ENCODE results near the gene SLC2A13.
"Not testable (repeated sequence)": the region's sequence is repeated elsewhere in the genome, so short reads cannot be mapped to it uniquely, and the experiment has no call there.

SLC2A13 gene

DNA sequence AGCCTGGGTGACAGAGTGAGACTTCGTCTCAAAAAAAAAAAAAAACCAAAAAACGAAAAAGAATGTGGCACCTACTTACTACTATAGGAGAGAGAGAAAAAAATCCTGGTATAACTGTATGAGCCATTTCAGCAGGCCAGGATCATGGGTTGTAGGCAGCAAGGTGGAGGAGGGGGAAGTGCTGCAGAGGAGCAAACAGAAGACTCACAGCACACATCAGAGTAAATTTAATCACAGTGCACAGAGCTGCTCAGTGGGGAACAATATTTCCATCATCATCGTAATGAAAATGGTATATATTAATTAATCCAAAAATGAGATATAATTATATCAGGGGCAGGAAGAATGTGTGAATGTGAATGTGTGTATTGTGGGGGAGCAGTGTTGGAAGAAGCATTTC is 175.8 kb downstream of the SLC2A13 start:
- TF ChIP-seq, protein P1, sequence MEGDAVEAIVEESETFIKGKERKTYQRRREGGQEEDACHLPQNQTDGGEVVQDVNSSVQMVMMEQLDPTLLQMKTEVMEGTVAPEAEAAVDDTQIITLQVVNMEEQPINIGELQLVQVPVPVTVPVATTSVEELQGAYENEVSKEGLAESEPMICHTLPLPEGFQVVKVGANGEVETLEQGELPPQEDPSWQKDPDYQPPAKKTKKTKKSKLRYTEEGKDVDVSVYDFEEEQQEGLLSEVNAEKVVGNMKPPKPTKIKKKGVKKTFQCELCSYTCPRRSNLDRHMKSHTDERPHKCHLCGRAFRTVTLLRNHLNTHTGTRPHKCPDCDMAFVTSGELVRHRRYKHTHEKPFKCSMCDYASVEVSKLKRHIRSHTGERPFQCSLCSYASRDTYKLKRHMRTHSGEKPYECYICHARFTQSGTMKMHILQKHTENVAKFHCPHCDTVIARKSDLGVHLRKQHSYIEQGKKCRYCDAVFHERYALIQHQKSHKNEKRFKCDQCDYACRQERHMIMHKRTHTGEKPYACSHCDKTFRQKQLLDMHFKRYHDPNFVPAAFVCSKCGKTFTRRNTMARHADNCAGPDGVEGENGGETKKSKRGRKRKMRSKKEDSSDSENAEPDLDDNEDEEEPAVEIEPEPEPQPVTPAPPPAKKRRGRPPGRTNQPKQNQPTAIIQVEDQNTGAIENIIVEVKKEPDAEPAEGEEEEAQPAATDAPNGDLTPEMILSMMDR (IDR thresholded peaks at IDR 0.05; ENCODE audit: insufficient read depth, low read depth, low read length, missing control alignments), result no peak
- no peak overlapping the region for H3K4me3 ChIP-seq (ENCODE audit: low read depth, low read length)
- DNase-seq (ENCODE audit: low read depth), result no peak

DNA sequence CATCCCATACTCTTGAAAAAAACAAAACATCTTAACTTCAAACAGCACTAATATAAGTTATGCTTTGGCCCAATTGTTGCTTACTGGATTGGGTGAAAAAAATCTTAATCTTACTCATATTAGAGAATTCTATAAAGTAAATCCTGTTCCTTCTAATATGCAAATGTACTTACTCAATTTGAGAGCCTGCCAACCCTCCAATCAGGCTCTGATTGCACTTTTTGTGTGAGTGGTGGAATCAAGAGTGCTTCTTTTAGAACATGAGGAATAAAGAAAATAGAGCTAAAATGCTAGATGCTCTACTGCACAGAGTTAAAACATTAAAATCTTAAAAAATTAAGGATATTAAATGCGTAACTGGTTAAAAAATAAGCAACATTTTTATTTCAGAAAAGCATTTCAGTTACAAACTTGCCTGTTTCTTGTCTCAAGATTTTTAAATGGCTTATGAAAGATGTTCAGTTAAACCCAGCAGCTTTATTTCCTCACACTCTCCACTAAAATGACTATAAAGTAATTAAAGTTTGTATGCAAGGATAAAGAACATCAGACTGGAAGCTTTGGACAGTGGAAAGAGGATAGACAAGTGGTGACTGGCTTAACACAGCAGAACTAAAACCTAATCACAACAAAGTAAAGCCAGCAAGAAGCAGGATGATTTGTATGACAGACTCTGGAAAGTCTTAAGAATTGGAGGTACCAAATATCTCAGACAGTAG is 177.5 kb downstream of the SLC2A13 start:
- TF ChIP-seq, protein P1 (IDR thresholded peaks at IDR 0.05; ENCODE audit: insufficient read depth, low read depth, low read length, missing control alignments), result no peak
- H3K4me3 ChIP-seq (ENCODE audit: low read depth, low read length), result no peak overlapping the region
- no peak for DNase-seq (ENCODE audit: low read depth)

DNA sequence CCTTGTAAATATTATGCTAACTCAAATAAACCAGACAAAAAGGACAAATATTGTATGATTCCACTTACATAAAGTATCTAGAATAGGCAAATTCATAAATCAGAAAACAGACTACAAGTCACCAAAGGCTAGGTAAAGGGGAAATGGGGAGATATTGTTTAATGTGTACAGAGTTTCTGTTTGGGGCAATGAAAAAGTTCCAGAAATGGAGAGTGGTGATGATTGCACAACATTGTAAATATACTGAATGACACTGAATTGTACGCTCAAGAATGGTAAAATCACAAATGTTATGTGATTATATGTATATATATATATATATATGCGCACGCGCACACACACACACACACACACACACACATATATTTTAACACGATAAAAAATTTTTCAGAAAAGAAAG is 182.5 kb downstream of the SLC2A13 start:
- TF ChIP-seq, protein P1 (IDR thresholded peaks at IDR 0.05; ENCODE audit: insufficient read depth, low read depth, low read length, missing control alignments), result no peak
- no peak for DNase-seq (ENCODE audit: low read depth)
- H3K4me3 ChIP-seq (ENCODE audit: low read depth, low read length), result no peak overlapping the region

DNA sequence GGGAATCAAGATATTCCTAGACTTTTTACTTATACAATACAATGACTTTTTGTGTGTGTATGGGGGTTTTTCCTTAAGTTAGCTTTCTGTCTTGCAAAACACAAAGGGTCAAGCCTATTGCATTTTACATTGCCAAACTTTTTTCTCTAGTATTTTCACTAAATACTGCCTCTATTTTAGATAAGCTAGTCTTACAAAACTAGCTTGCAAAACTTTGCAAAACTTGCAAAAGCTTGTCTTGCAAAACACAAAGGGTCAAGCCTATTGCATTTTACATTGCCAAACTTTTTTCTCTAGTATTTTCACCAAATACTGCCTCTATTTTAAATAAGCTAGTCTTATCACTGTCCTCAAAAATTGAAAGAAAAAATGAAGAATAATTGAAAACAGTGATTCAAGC is 183.3 kb downstream of the SLC2A13 start:
- DNase-seq (ENCODE audit: low read depth), result not testable (repeated sequence)

DNA sequence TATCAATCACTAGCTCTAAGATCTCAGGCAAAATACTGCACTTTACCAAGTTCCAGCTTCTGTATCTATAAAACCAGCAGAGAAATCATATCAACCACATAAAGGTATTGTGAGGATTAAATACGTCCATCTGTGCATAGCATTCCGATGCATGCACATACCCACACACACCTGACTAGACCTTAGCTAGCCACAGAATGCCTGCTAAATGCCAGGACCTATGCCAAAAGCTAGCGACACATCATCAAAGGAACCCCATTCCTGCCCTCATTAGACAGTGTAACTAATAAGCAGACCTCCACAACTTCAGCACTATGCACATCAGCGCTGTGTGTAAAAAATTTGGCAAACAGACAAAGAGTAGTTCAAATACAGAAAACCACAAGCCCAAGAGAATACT is 185.2 kb downstream of the SLC2A13 start:
- no peak for DNase-seq (ENCODE audit: low read depth)
- no peak overlapping the region for H3K4me3 ChIP-seq (ENCODE audit: low read depth, low read length)
- TF ChIP-seq, protein P1 (IDR thresholded peaks at IDR 0.05; ENCODE audit: insufficient read depth, low read depth, low read length, missing control alignments), result no peak

More for the DNA sequence above, 183.3 kb downstream of the SLC2A13 start:
- not testable (repeated sequence) for H3K4me3 ChIP-seq (ENCODE audit: low read depth, low read length)

DNA sequence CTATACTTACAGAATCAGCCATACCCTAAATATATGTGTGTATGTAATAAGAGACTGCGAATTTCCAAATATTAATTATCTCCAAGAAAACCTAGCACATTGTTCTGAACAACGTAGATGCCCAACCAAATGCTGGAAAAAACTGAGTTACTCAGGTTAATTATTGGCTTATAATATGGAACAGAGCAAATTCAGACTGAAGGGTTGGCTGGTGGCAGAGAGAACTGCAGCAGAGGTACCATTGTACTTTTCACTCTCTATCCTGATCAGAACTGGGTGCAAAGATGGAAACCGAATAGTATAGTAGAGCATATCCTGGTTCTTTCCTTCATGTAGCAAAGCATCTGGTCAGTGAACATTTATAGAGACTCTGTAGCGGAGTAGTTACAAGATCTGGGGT is 185.7 kb downstream of the SLC2A13 start:
- DNase-seq (ENCODE audit: low read depth), result no peak
- TF ChIP-seq, protein P1 (IDR thresholded peaks at IDR 0.05; ENCODE audit: insufficient read depth, low read depth, low read length, missing control alignments), result no peak
- no peak overlapping the region for H3K4me3 ChIP-seq (ENCODE audit: low read depth, low read length)

DNA sequence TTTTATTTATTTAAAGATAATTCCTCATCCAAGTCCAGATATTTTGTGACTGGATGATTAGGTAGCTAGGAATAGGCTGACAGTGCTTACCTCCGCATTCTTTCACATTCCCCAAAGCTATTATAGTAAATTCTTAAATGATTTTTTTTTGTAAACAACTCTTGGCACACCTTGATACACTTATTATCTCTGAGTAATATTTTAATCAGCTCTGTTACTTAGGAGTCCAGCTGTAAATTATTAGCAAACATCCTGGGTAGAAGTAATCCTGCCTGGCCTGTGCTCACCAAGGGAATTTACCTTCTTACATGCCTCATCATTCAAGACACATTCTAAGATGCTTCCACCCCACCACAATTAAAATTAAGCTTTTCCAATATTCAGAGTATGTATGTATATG is 186.1 kb downstream of the SLC2A13 start:
- no peak overlapping the region for H3K4me3 ChIP-seq (ENCODE audit: low read depth, low read length)
- DNase-seq (ENCODE audit: low read depth), result no peak
- TF ChIP-seq, protein P1 (IDR thresholded peaks at IDR 0.05; ENCODE audit: insufficient read depth, low read depth, low read length, missing control alignments), result no peak
